22Rv1 (cell line): ENCODE data around the gene FGFR4.

Experiments used
- ZFX ChIP-seq: fragments of 450-650 bp; IDR thresholded peaks from 2 replicates; pipeline ENCODE4 v1.6.1; 2017; ENCODE audit warnings: antibody characterized with exemption, borderline replicate concordance
- TF ChIP-seq, protein P1 (sequence below): fragments of 450-650 bp; IDR thresholded peaks from 2 replicates; pipeline ENCODE4 v1.5.1; 2017; ENCODE audit warnings: mild to moderate bottlenecking

DNA sequence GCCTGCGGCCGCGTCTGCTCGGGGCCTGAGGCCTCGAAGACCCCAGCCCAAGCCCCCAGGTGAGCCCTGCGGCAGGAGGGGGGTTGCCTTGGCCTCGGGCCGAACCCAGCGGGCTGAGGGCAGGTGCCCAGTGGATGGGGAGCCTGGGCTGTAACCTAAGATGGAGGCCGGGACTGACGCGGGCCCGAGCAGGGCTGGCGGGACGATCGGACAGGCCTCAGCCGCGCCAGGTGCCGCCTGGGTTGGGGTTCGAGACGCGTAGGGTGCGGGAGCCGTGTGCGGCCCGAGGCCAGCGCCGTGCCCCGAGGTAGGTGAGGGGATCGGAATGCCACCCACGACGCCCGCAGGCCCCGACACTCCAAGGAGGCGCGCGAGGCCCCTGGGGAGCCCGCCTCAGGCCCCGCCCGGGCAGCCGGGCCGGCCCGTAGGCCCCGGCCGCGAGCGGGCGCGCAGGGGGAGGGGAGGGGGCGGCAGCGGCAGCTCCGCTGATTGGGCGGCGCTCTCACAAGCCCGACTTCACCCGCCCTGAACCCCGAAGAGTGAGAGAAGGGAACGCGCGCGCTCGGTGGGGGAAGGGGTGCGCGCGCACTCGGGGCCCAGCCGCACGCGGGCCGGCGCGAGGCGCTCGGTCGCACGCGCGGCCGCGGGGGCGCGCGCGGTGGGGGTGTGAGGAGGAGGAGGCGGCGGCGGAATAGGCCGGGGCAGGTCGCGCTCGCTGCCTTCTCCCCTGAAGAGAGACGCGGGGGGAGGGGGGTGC lies 46.6 kb downstream of the FGFR4 start, which contains the start of gene NSD1:
- TF ChIP-seq, protein P1, sequence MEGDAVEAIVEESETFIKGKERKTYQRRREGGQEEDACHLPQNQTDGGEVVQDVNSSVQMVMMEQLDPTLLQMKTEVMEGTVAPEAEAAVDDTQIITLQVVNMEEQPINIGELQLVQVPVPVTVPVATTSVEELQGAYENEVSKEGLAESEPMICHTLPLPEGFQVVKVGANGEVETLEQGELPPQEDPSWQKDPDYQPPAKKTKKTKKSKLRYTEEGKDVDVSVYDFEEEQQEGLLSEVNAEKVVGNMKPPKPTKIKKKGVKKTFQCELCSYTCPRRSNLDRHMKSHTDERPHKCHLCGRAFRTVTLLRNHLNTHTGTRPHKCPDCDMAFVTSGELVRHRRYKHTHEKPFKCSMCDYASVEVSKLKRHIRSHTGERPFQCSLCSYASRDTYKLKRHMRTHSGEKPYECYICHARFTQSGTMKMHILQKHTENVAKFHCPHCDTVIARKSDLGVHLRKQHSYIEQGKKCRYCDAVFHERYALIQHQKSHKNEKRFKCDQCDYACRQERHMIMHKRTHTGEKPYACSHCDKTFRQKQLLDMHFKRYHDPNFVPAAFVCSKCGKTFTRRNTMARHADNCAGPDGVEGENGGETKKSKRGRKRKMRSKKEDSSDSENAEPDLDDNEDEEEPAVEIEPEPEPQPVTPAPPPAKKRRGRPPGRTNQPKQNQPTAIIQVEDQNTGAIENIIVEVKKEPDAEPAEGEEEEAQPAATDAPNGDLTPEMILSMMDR, result no peak
- TF ChIP-seq ZFX, result no peak
